ENCODE measurements around the gene TMPRSS7. TPM values are rescaled to one million over a fixed set of nuclear protein-coding genes. Genes with fewer than 3 reads are reported as not detected.

The TMPRSS7 gene
- total RNA-seq, 3 donors from 2014 or later = 0.12 TPM; not detected in 2

- H3K4me1 ChIP-seq (ENCODE audit: low read depth) = no peaks in the 10 kb centered on the region
- no peak overlapping the region for H3K4me3 ChIP-seq
- ATAC-seq (peak; percentile 30), DNase-seq (peak in 1 of 3 donors; percentile 27)
- intact Hi-C loops (cut with DNase I, micrococcal nuclease) = no loop called here
- no peaks in the 10 kb centered on the region for H3K36me3 ChIP-seq (ENCODE audit: low read depth)
- TF ChIP-seq CTCF (IDR thresholded peaks at IDR 0.05) = no peak
- H3K9me3 ChIP-seq = no peaks in the 10 kb centered on the region
Observed at GRCh38 chr3:112117841-112118571, 83.5 kb downstream of the TMPRSS7 start.

- Histone ChIP-seq H3K9me3 (no peaks in the 10 kb centered on the region), H3K4me1 (ENCODE audit: low read depth) (no peaks in the 10 kb centered on the region), H3K36me3 (ENCODE audit: low read depth) (no peaks in the 10 kb centered on the region), H3K4me3 (no peak overlapping the region)
- no peak for ATAC-seq
- intact Hi-C loops (cut with DNase I, micrococcal nuclease) = no loop called here
- TF ChIP-seq CTCF (IDR thresholded peaks at IDR 0.05) = no peak
- DNase-seq = no peak
Observed at GRCh38 chr3:112119962-112120836, 85.7 kb downstream of the TMPRSS7 start.

- no peaks in the 10 kb centered on the region for H3K36me3 ChIP-seq (ENCODE audit: low read depth)
- intact Hi-C loops (cut with DNase I, micrococcal nuclease) = no loop called here
- no peaks in the 10 kb centered on the region for H3K4me1 ChIP-seq (ENCODE audit: low read depth)
- H3K9me3 ChIP-seq = no peaks in the 10 kb centered on the region
- no peak overlapping the region for H3K4me3 ChIP-seq
- no peak for ATAC-seq
- no peak for TF ChIP-seq CTCF (IDR thresholded peaks at IDR 0.05)
- no peak for DNase-seq
Observed at GRCh38 chr3:112121577-112122547, 87.3 kb downstream of the TMPRSS7 start.

- no peak for DNase-seq
- Histone ChIP-seq H3K9me3 (no peaks in the 10 kb centered on the region), H3K4me3 (no peak overlapping the region), H3K4me1 (ENCODE audit: low read depth) (no peaks in the 10 kb centered on the region), H3K36me3 (ENCODE audit: low read depth) (no peaks in the 10 kb centered on the region)
- intact Hi-C loops (cut with DNase I, micrococcal nuclease) = no loop called here
- no peak for TF ChIP-seq CTCF (IDR thresholded peaks at IDR 0.05)
- no peak for ATAC-seq
Observed at GRCh38 chr3:112122870-112123269, 88.3 kb downstream of the TMPRSS7 start.

- no peak for TF ChIP-seq CTCF (IDR thresholded peaks at IDR 0.05)
- no peak for DNase-seq
- no peak overlapping the region for H3K4me3 ChIP-seq
- no peaks in the 10 kb centered on the region for H3K9me3 ChIP-seq
- intact Hi-C loops (cut with DNase I, micrococcal nuclease) = no loop called here
- ATAC-seq = no peak
- no peaks in the 10 kb centered on the region for H3K36me3 ChIP-seq (ENCODE audit: low read depth)
- no peaks in the 10 kb centered on the region for H3K4me1 ChIP-seq (ENCODE audit: low read depth)
Observed at GRCh38 chr3:112123548-112123947, 89.0 kb downstream of the TMPRSS7 start.
